ENCODE results near the gene CNPY2. TPM values are rescaled to one million over a fixed set of nuclear protein-coding genes. Genes with fewer than 3 reads are reported as not detected.

The CNPY2 gene
- total RNA-seq = 164 to 174 TPM (median 171 TPM) in 3 replicates

GRCh38 chr12:56315622-56316473 lies at the start of gene CNPY2:
Gene CNPY2 (minus strand): TSS chr12:56315988. CDS start chr12:56315217, 771 bp downstream.
- Mint-ChIP-seq H3K36me3 (peaks cover 7% of the 10 kb centered on the region), H3K27me3 (ENCODE audit: low read depth) (no peaks in the 10 kb centered on the region), H3K4me1 (peaks cover 14% of the 10 kb centered on the region), H3K9me3 (no peaks in the 10 kb centered on the region), H3K27ac (peak within 1 kb of the TSS; percentile 99), H3K4me3 (peak within 1 kb of the TSS; percentile 98)
- no peak for TF ChIP-seq CTCF (IDR thresholded peaks at IDR 0.05; ENCODE audit: unreplicated experiment)
- peak; percentile 90 to 93 for DNase-seq (ENCODE audit: low spot score in 2 of 2, unreplicated experiment in 2 of 2)

- Mint-ChIP-seq H3K36me3 (no peaks in the 10 kb centered on the region), H3K4me1 (peaks cover 13% of the 10 kb centered on the region), H3K27ac (peak within 1 kb of the TSS; percentile 99), H3K4me3 (peak within 1 kb of the TSS; percentile 93), H3K27me3 (ENCODE audit: low read depth) (peaks cover 9% of the 10 kb centered on the region), H3K9me3 (no peaks in the 10 kb centered on the region)
- TF ChIP-seq CTCF (IDR thresholded peaks at IDR 0.05; ENCODE audit: unreplicated experiment) = no peak
- DNase-seq (ENCODE audit: low spot score in 2 of 2, unreplicated experiment in 2 of 2) = no peak
Measured at GRCh38 chr12:56362130-56363059, 46.6 kb upstream of the CNPY2 start, which contains the start of gene APOF. Gene APOF (minus strand): TSS chr12:56362857. CDS start chr12:56362745, 112 bp downstream.

- DNase-seq (ENCODE audit: low spot score in 2 of 2, unreplicated experiment in 2 of 2) = no peak
- peaks cover 13% of the 10 kb centered on the region for H3K4me1 Mint-ChIP-seq
- H3K4me3 Mint-ChIP-seq = peak overlapping the region; percentile 93
- H3K27ac Mint-ChIP-seq = peak overlapping the region; percentile 99
- H3K27me3 Mint-ChIP-seq (ENCODE audit: low read depth) = peaks cover 9% of the 10 kb centered on the region
- peaks cover under 1% of the 10 kb centered on the region for H3K36me3 Mint-ChIP-seq
- H3K9me3 Mint-ChIP-seq = no peaks in the 10 kb centered on the region
- TF ChIP-seq CTCF (IDR thresholded peaks at IDR 0.05; ENCODE audit: unreplicated experiment) = no peak
Measured at GRCh38 chr12:56361487-56362129, 45.8 kb upstream of the CNPY2 start.

- peak; percentile 95 to 98 for DNase-seq (ENCODE audit: low spot score in 2 of 2, unreplicated experiment in 2 of 2)
- Mint-ChIP-seq H3K4me1 (peaks cover 13% of the 10 kb centered on the region), H3K27ac (peak within 1 kb of the TSS; percentile 99), H3K4me3 (peak within 1 kb of the TSS; percentile 93), H3K27me3 (ENCODE audit: low read depth) (peaks cover 9% of the 10 kb centered on the region), H3K36me3 (peaks cover 6% of the 10 kb centered on the region), H3K9me3 (no peaks in the 10 kb centered on the region)
- no peak for TF ChIP-seq CTCF (IDR thresholded peaks at IDR 0.05; ENCODE audit: unreplicated experiment)
Measured at GRCh38 chr12:56359851-56360767, 44.3 kb upstream of the CNPY2 start, which contains the start of gene STAT2. Gene STAT2 (minus strand): TSS chr12:56360107. CDS start chr12:56356571, 3,536 bp downstream.
